Vagina (tissue), 2 donors: ENCODE data around the gene THRAP3. TPM values are rescaled to one million over a fixed set of nuclear protein-coding genes. Genes with fewer than 3 reads are reported as not detected.

Source experiments
- DNase-seq, 2 donors: peaks; one replicate each; pipeline ENCODE4 v3.0.0-alpha.2; 2017; ENCODE audit errors: extremely low spot score in 2 of 2
- H3K27ac ChIP-seq: fragments of 200-600 bp; sonication (generic); one replicate; pipeline ENCODE4 v1.5.1; 2019
- H3K27me3 ChIP-seq: fragments of 200-600 bp; sonication (generic); one replicate; pipeline ENCODE4 v1.5.1; 2019
- H3K36me3 ChIP-seq, 2 donors: fragments of 200-600 bp; sonication (generic); one replicate each; pipeline ENCODE4 v1.5.1; 2017 to 2019
- H3K4me1 ChIP-seq: fragments of 200-600 bp; sonication (generic); one replicate; pipeline ENCODE4 v1.5.1; 2019
- H3K4me3 ChIP-seq, 2 donors: fragments of 200-600 bp; sonication (generic); 1 replicate in 1 of 2; 2 replicates in 1 of 2; pipeline ENCODE4 v1.5.1; 2016 to 2019
- H3K9me3 ChIP-seq: fragments of 200-600 bp; sonication (generic); one replicate; pipeline ENCODE4 v1.5.1; 2019
- CTCF ChIP-seq, 3 experiments: fragments of 450-650 bp in 2 of 3; fragments of 200-600 bp in 1 of 3; sonication (generic) in 1 of 3; IDR thresholded peaks; one replicate each; pipeline ENCODE4 v1.5.1; 2017 to 2019; ENCODE audit warnings: antibody characterized with exemption in 3 of 3, mild to moderate bottlenecking in 2 of 3, moderate library complexity in 2 of 3
- POLR2A ChIP-seq, 2 donors: fragments of 450-650 bp; IDR thresholded peaks; one replicate each; pipeline ENCODE4 v1.6.1; 2017; ENCODE audit warnings: antibody characterized with exemption in 2 of 2, mild to moderate bottlenecking in 2 of 2, moderate library complexity in 2 of 2
- POLR2AphosphoS5 ChIP-seq, 2 donors: sonication (generic); formaldehyde crosslinking; IDR thresholded peaks; one replicate each; pipeline ENCODE4 v1.9.0; 2017; ENCODE audit warnings: antibody characterized with exemption in 2 of 2, mild to moderate bottlenecking in 2 of 2, low read depth in 1 of 2; ENCODE audit not compliant: insufficient read depth in 1 of 2
- intact Hi-C: fragments of 100-400 bp; cut with DNase I; formaldehyde crosslinking; loops from one replicate; pipeline ENCODE4 v1.15.1; 2023
- total RNA-seq: library from RNA; depleted of rRNA; stranded (reverse); fragments of >200 nt; gene quantifications from one replicate; pipeline ENCODE4 v1.2.3, GENCODE V29; 2016

The THRAP3 gene
- total RNA-seq, 1 donor from 2014 or later, result 57.7 TPM

- TF ChIP-seq CTCF (IDR thresholded peaks at IDR 0.05), result no peak
- no peak for TF ChIP-seq POLR2A (IDR thresholded peaks at IDR 0.05)
- TF ChIP-seq POLR2AphosphoS5 (IDR thresholded peaks at IDR 0.05; ENCODE audit: insufficient read depth in 1 of 2, low read depth in 1 of 2), result no peak
- Histone ChIP-seq H3K27ac (peak overlapping the region; percentile 69), H3K9me3 (no peaks in the 10 kb centered on the region), H3K4me3 (no peak overlapping the region), H3K4me1 (peaks cover 22% of the 10 kb centered on the region), H3K36me3 (no peaks in the 10 kb centered on the region), H3K27me3 (no peaks in the 10 kb centered on the region)
- intact Hi-C loops, result loop anchor here (2.0 kb wide), 1 partner anchor 78 kb away; no protein-coding TSS in a partner anchor
- no peak for DNase-seq
Measured at GRCh38 chr1:36203027-36203553, 21.2 kb upstream of the THRAP3 start.

- no peak for DNase-seq
- Histone ChIP-seq H3K4me1 (peaks cover 23% of the 10 kb centered on the region), H3K9me3 (no peaks in the 10 kb centered on the region), H3K27me3 (no peaks in the 10 kb centered on the region), H3K36me3 (no peaks in the 10 kb centered on the region), H3K4me3 (no peak overlapping the region), H3K27ac (peak overlapping the region; percentile 69)
- TF ChIP-seq CTCF (IDR thresholded peaks at IDR 0.05) (no peak), POLR2A (IDR thresholded peaks at IDR 0.05) (no peak), POLR2AphosphoS5 (IDR thresholded peaks at IDR 0.05; ENCODE audit: insufficient read depth in 1 of 2, low read depth in 1 of 2) (no peak)
- intact Hi-C loops, result loop anchor here (2.0 kb wide), 1 partner anchor 77 kb away; no protein-coding TSS in a partner anchor
Measured at GRCh38 chr1:36203554-36204346, 20.5 kb upstream of the THRAP3 start.

GRCh38 chr1:36204347-36204909 lies 19.8 kb upstream of the THRAP3 start:
- no peak for DNase-seq
- H3K36me3 ChIP-seq, result no peaks in the 10 kb centered on the region
- TF ChIP-seq POLR2A (IDR thresholded peaks at IDR 0.05), result no peak
- TF ChIP-seq POLR2AphosphoS5 (IDR thresholded peaks at IDR 0.05; ENCODE audit: insufficient read depth in 1 of 2, low read depth in 1 of 2), result no peak
- no peak for TF ChIP-seq CTCF (IDR thresholded peaks at IDR 0.05)
- H3K4me3 ChIP-seq, result no peak overlapping the region
- H3K27me3 ChIP-seq, result no peaks in the 10 kb centered on the region
- intact Hi-C loops, result no loop called here
- H3K4me1 ChIP-seq, result peaks cover 23% of the 10 kb centered on the region
- H3K27ac ChIP-seq, result peak overlapping the region; percentile 69
- no peaks in the 10 kb centered on the region for H3K9me3 ChIP-seq

- intact Hi-C loops, result no loop called here
- H3K27me3 ChIP-seq, result no peaks in the 10 kb centered on the region
- H3K27ac ChIP-seq, result no peak overlapping the region
- DNase-seq, result no peak
- H3K4me3 ChIP-seq, result no peak overlapping the region
- no peak for TF ChIP-seq POLR2A (IDR thresholded peaks at IDR 0.05)
- H3K9me3 ChIP-seq, result no peaks in the 10 kb centered on the region
- peaks cover 23% of the 10 kb centered on the region for H3K4me1 ChIP-seq
- no peaks in the 10 kb centered on the region for H3K36me3 ChIP-seq
Measured at GRCh38 chr1:36206323-36206858, 17.9 kb upstream of the THRAP3 start.

- H3K27me3 ChIP-seq, result no peaks in the 10 kb centered on the region
- TF ChIP-seq CTCF (IDR thresholded peaks at IDR 0.05), result no peak
- TF ChIP-seq POLR2A (IDR thresholded peaks at IDR 0.05), result no peak
- no peak for TF ChIP-seq POLR2AphosphoS5 (IDR thresholded peaks at IDR 0.05; ENCODE audit: insufficient read depth in 1 of 2, low read depth in 1 of 2)
- no peaks in the 10 kb centered on the region for H3K36me3 ChIP-seq
- no peak overlapping the region for H3K27ac ChIP-seq
- peaks cover 23% of the 10 kb centered on the region for H3K4me1 ChIP-seq
- H3K9me3 ChIP-seq, result no peaks in the 10 kb centered on the region
- H3K4me3 ChIP-seq, result no peak overlapping the region
- DNase-seq, result no peak
- intact Hi-C loops, result no loop called here
Measured at GRCh38 chr1:36207339-36207738, 16.9 kb upstream of the THRAP3 start.
